GM12891 (cell line): ENCODE measurements around the gene ATXN1.

ENCODE experiments used
- PAX5 ChIP-seq: IDR thresholded peaks from 2 replicates; pipeline ENCODE4 v1.6.1; 2011; ENCODE audit warnings: low read length, moderate library complexity, mild to moderate bottlenecking; ENCODE audit not compliant: insufficient read depth, severe bottlenecking
- POLR2A ChIP-seq: IDR thresholded peaks from 2 replicates; pipeline ENCODE4 v1.6.1; 2011; ENCODE audit warnings: low read depth, low read length, control low read depth
- POLR2AphosphoS5 ChIP-seq: IDR thresholded peaks from 2 replicates; pipeline ENCODE4 v1.6.1; 2011; ENCODE audit warnings: low read depth, low read length, control low read depth
- POU2F2 ChIP-seq: IDR thresholded peaks from 2 replicates; pipeline ENCODE4 v1.6.1; 2011; ENCODE audit warnings: low read depth, mild to moderate bottlenecking, control low read depth, low read length, moderate library complexity
- SPI1 ChIP-seq: IDR thresholded peaks from 2 replicates; pipeline ENCODE4 v1.6.1; 2011; ENCODE audit warnings: low read depth, low read length, control low read depth
- TAF1 ChIP-seq: IDR thresholded peaks from 2 replicates; pipeline ENCODE4 v1.6.1; 2011; ENCODE audit warnings: low read depth, low read length, control low read depth

- TF ChIP-seq POLR2AphosphoS5 (no peak), POLR2A (no peak), POU2F2 (no peak), TAF1 (no peak), SPI1 (no peak), PAX5 (no peak)
Measured at GRCh38 chr6:16804546-16805242, 43.4 kb upstream of the ATXN1 start.
